Type B pancreatic cell (in vitro differentiated cells): ENCODE results near the gene CCNB2. TPM values are rescaled to one million over a fixed set of nuclear protein-coding genes. Genes with fewer than 3 reads are reported as not detected.

ENCODE experiments used
- DNase-seq: peaks from one replicate; pipeline ENCODE4 v3.0.0; 2021; ENCODE audit warnings: mixed read lengths; ENCODE audit not compliant: unreplicated experiment; ENCODE audit errors: extremely low spot score
- H3K27ac Mint-ChIP-seq: 2 replicates; pipeline ENCODE4 v1.8.0; 2021; ENCODE audit warnings: mild to moderate bottlenecking, mixed read lengths
- H3K27me3 Mint-ChIP-seq: 2 replicates; pipeline ENCODE4 v1.8.0; 2021; ENCODE audit warnings: mixed read lengths
- H3K36me3 Mint-ChIP-seq: 2 replicates; pipeline ENCODE4 v1.8.0; 2021; ENCODE audit warnings: mixed read lengths
- H3K4me1 Mint-ChIP-seq: one replicate; pipeline ENCODE4 v1.8.0; 2021; ENCODE audit warnings: mixed read lengths; ENCODE audit not compliant: unreplicated experiment
- H3K4me3 Mint-ChIP-seq: 2 replicates; pipeline ENCODE4 v1.8.0; 2021; ENCODE audit warnings: mild to moderate bottlenecking, mixed read lengths
- H3K9me3 Mint-ChIP-seq: 2 replicates; pipeline ENCODE4 v1.8.0; 2021; ENCODE audit warnings: mixed read lengths
- CTCF ChIP-seq: fragments of 200-600 bp; sonication (generic); conservative IDR thresholded peaks from 2 replicates; pipeline ENCODE4 v1.5.0; 2021; ENCODE audit warnings: antibody characterized with exemption, mild to moderate bottlenecking
- total RNA-seq: library from RNA; stranded (reverse); gene quantifications from 2 replicates; pipeline ENCODE4 v1.2.1, GENCODE V29; 2021; ENCODE audit warnings: low replicate concordance

The CCNB2 gene
- total RNA-seq, 1 donor from 2014 or later = 63.0 TPM

- no peak for DNase-seq
- H3K27ac Mint-ChIP-seq = no peak overlapping the region
- peaks cover 21% of the 10 kb centered on the region for H3K36me3 Mint-ChIP-seq
- no peaks in the 10 kb centered on the region for H3K9me3 Mint-ChIP-seq
- H3K27me3 Mint-ChIP-seq = no peaks in the 10 kb centered on the region
- no peak overlapping the region for H3K4me3 Mint-ChIP-seq
- peaks cover 19% of the 10 kb centered on the region for H3K4me1 Mint-ChIP-seq
- TF ChIP-seq CTCF = no peak
Measured at GRCh38 chr15:59168536-59168935, 63.6 kb downstream of the CCNB2 start.

GRCh38 chr15:59169251-59169708 is 64.3 kb downstream of the CCNB2 start:
- H3K36me3 Mint-ChIP-seq = peaks cover 25% of the 10 kb centered on the region
- no peaks in the 10 kb centered on the region for H3K9me3 Mint-ChIP-seq
- peaks cover 19% of the 10 kb centered on the region for H3K4me1 Mint-ChIP-seq
- no peak overlapping the region for H3K27ac Mint-ChIP-seq
- no peak overlapping the region for H3K4me3 Mint-ChIP-seq
- DNase-seq = no peak
- H3K27me3 Mint-ChIP-seq = no peaks in the 10 kb centered on the region
- TF ChIP-seq CTCF = no peak

- no peak for TF ChIP-seq CTCF
- Mint-ChIP-seq H3K4me3 (no peak overlapping the region), H3K9me3 (no peaks in the 10 kb centered on the region), H3K27ac (no peak overlapping the region), H3K27me3 (no peaks in the 10 kb centered on the region), H3K4me1 (peaks cover 19% of the 10 kb centered on the region), H3K36me3 (peaks cover 21% of the 10 kb centered on the region)
- DNase-seq = no peak
Measured at GRCh38 chr15:59170295-59171066, 65.5 kb downstream of the CCNB2 start.

GRCh38 chr15:59171067-59171397 is 66.1 kb downstream of the CCNB2 start:
- no peak for DNase-seq
- Mint-ChIP-seq H3K9me3 (no peaks in the 10 kb centered on the region), H3K27ac (no peak overlapping the region), H3K4me1 (peaks cover 14% of the 10 kb centered on the region), H3K36me3 (peaks cover 16% of the 10 kb centered on the region), H3K27me3 (no peaks in the 10 kb centered on the region), H3K4me3 (no peak overlapping the region)
- no peak for TF ChIP-seq CTCF

GRCh38 chr15:59172289-59172901 is 67.4 kb downstream of the CCNB2 start:
- H3K4me1 Mint-ChIP-seq = peaks cover 6% of the 10 kb centered on the region
- DNase-seq = no peak
- H3K4me3 Mint-ChIP-seq = no peak overlapping the region
- H3K9me3 Mint-ChIP-seq = no peaks in the 10 kb centered on the region
- peaks cover 18% of the 10 kb centered on the region for H3K36me3 Mint-ChIP-seq
- H3K27me3 Mint-ChIP-seq = no peaks in the 10 kb centered on the region
- peak; percentile 41 for TF ChIP-seq CTCF
- H3K27ac Mint-ChIP-seq = no peak overlapping the region
